GM18511 (cell line): ENCODE measurements around the gene SLC2A4RG.

ENCODE experiments used
- ATAC-seq: cut with Tn5 transposase; IDR thresholded peaks from one replicate; pipeline ENCODE4 v1.9.1; 2021; ENCODE audit warnings: mild to moderate bottlenecking, moderate library complexity; ENCODE audit not compliant: unreplicated experiment

SLC2A4RG gene

DNA sequence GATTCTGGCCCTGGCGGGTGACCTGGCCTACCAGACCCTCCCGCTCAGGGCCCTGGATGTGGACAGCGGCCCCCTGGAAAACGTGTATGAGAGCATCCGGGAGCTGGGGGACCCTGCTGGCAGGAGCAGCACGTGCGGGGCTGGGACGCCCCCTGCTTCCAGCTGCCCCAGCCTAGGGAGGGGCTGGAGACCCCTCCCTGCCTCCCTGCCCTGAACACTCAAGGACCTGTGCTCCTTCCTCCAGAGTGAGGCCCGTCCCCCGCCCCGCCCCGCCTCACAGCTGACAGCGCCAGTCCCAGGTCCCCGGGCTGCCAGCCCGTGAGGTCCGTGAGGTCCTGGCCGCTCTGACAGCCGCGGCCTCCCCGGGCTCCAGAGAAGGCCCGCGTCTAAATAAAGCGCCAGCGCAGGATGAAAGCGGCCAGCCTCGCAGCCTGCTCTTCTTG lies 868 bp upstream of the SLC2A4RG start:
- no peak for ATAC-seq

DNA sequence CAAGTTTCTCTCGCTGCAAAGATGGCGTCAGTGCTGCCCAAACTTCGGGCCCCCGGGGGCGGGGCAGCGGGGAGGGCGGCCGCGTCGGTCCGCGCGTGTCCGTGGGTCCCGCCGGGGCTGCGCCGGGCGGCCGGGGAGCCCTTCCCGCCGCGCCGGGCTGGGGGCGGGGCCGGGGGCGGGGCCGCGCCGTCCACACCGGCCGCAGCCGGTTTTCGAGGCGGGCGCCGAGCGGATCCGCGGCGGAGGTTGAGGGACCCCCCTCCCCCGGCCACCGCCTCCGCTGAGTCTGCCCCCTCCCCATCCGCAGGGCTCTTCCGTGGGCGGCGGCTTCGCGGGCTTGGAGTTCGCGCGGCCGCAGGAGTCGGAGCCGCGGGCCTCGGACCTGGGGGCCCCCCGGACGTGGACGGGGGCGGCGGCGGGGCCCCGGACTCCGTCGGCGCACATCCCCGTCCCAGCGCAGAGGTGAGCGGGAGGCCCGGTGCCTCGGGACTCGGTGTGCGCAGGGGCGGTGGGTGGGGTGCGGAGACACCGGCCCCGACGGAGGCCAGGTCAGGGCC lies 572 bp downstream of the SLC2A4RG start:
- peak; percentile 9 for ATAC-seq

DNA sequence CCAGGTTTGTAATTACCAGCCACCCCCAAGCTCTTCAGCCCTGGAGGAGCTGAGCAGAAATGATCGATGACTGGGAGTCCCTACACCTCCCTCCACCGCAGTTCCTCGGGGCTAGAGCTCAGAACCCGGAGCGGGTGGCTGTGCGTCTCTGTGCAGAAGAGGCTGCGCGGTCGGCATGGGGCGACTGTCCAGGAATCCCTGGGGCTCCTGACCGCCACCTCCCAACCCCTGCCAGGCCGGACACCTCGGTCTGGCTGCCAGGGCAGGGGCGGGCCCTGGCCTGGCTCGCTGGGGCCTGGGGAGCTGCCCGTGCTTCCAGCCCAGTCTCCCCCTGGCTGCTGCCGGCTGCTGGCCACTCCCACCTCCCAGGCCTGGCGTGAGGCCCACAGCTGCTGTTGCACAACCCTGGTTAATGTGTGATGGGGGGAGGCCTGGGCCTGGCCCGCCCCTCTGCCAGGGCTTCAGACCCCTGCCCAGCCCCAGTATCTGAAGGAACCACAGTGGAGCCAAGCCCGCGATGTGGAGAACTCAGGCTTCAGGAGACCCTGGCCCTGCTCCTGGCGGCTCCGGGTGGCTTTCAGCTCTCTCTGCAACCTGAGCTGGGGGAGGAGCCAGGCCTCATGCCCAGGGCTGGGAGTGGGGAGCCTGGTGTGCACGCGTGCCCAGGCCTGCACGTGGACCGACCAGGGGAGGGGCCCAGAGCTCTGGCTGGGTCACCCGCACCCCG lies 1.2 kb downstream of the SLC2A4RG start:
- no peak for ATAC-seq

DNA sequence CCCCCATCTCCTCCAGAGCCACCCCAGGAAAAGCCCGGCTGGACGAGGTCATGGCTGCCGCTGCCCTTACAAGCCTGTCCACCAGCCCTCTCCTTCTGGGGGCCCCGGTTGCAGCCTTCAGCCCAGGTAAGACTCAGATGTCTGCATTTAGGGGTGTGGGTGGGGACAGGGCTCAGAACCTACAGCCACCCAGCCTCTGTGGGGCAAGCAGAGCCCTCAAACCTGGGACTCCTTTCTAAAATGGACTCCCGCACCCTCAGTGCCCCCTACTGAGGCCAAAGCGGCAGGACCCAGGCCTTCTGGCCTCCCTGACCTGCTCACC lies 1.7 kb downstream of the SLC2A4RG start:
- no peak for ATAC-seq

DNA sequence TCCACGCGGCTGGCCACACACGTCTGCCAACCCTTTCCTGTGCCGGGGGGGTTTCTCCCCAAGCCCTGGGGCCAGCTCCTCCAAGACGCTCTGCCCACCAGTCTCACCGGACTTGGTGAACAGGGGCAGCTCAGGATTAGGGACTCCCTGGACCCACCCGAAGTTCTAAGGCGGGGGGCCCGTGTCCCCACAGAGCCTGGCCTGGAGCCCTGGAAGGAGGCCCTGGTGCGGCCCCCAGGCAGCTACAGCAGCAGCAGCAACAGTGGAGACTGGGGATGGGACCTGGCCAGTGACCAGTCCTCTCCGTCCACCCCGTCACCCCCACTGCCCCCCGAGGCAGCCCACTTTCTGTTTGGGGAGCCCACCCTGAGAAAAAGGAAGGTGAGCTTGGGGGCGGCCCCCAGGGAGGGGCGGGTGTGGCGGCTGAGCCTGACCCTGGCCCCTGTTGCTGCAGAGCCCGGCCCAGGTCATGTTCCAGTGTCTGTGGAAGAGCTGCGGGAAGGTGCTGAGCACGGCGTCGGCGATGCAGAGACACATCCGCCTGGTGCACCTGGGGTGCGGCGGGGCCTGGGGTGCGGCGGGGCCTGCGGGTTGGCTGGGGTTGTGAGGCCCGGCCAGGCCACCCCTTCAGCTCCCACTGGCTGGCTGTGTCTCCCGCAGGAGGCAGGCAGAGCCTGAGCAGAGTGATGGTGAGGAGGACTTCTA lies 2.3 kb downstream of the SLC2A4RG start:
- no peak for ATAC-seq

DNA sequence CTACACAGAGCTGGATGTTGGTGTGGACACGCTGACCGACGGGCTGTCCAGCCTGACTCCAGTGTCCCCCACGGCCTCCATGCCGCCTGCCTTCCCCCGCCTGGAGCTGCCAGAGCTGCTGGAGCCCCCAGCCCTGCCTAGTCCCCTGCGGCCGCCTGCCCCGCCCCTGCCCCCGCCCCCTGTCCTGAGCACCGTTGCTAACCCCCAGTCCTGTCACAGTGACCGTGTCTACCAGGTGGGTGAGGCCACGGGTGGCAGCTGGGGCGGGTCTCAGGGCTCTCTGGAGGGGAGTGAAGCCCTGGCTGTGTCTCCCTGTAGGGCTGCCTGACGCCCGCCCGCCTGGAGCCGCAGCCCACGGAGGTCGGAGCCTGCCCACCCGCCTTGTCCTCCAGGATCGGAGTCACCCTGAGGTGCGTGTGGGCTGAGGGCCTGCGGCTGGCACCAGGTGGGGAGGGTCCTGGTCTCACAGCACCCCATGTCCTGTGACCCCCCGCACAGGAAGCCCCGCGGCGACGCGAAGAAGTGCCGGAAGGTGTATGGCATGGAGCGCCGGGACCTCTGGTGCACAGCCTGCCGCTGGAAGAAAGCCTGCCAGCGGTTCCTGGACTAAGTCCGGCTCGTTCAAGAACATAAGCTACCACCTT lies 2.9 kb downstream of the SLC2A4RG start:
- ATAC-seq = no peak

DNA sequence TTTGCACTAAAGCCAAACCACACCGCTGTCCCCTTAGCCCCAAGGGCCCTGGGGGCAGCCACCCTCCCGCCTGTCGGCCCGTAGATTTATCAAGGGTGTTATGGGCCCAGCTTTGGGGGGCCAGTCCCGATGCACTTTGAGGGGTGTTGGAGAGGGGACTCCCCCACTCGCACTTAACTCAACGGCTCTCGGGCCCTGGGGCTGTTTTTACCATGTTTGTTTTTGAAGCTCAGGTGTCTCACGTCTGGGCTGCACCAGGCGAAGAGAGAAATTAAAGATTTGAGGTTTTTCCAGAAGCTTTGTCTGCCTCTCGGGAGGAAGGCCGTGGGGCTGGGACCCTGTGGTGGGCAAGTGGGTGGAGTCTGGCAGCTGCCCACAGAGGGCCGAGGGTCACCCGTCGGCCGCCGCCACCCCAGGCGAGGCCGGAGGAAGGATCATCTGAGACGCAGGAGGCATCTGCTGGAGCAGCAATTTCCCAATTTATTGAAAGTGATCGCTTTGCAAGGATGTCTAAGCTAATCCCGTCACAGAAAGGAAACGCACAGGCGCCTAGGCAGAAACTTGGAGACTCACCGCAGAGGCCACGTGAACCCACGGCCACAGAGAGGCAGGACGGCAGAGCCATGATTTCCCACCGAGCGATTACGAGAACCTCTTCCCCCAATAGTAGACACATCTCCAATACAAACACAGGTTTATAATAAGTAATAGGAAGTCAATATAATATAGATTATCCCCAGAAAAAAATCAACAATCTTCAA lies 3.8 kb downstream of the SLC2A4RG start:
- no peak for ATAC-seq

DNA sequence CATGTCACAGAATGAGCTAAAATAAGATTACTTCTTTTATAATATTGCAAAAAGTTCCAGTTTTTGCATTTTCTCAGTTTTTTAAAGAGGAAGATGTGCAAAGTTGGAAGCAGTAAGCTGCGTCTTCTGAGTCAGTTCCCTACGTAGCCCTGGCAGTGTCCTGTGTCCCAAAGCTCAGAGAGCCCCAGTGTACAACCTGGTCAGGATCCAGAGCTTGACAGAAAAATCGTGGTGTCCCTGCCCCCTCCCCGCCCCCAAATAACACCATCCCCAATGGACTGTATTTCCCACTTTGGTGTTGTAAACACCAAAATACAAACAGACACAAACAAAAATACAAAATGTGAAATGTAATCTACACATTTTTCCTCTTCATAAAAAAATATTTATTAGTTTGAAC lies 4.6 kb downstream of the SLC2A4RG start:
- no peak for ATAC-seq

DNA sequence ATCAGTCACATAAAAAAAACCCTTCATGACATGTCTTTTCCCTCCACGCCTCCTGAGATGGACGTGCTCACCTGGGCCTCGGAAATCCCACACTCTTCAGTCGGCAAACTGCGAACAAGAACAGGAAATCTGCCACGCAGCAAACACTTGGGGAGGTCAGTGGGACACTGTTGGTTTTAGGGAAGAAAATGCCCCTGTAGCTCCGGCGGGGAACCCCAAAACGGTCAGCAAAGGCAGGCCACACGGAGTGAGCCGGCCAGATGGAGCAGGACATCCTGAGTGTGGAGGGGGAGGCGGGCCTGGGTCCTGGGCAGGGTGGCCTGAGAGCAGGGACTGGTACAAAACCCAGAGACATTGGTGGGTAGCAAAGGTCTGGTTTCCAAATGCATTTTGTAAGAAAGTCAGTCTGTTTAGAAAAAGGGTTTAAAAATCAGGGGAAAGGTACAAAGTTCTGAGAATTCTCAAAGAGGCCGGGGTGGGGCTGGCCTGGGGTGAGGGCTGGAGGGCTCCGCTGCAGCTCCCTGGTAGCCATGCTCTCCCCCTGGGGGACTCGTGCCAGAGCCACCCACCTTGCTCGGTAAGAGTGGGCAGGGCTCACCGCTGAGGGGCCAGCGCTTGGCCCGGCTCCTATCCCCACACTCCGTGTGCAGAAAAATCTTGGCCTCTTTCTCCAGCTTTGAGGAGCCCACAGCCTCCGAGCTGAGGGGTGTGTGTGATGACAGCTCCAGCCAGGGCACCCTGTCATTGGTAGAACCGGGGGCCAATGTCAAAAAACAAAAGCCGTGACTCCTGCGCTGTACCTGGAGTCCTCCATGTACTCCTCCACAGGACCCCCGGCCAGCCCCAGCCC lies 5.2 kb downstream of the SLC2A4RG start:
- ATAC-seq = no peak

DNA sequence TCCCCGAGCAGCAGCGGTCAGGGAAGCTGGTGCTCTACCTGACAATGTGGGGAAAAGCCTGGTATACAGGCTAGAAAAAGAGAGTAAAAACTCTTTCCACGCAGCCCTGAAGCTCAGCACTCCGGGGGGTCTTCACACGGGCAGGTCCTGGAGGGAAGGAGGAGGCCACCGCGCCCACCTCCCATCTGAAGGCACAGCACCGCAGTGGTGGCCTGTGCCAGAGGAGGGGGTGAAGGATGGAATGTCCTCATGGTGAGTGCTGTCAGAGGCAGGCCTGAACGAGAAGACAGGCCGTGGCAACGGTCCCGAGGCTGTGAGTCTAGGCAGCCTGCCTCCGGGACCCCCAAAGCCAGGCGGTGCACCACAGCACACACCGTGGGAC lies 5.8 kb downstream of the SLC2A4RG start:
- no peak for ATAC-seq

DNA sequence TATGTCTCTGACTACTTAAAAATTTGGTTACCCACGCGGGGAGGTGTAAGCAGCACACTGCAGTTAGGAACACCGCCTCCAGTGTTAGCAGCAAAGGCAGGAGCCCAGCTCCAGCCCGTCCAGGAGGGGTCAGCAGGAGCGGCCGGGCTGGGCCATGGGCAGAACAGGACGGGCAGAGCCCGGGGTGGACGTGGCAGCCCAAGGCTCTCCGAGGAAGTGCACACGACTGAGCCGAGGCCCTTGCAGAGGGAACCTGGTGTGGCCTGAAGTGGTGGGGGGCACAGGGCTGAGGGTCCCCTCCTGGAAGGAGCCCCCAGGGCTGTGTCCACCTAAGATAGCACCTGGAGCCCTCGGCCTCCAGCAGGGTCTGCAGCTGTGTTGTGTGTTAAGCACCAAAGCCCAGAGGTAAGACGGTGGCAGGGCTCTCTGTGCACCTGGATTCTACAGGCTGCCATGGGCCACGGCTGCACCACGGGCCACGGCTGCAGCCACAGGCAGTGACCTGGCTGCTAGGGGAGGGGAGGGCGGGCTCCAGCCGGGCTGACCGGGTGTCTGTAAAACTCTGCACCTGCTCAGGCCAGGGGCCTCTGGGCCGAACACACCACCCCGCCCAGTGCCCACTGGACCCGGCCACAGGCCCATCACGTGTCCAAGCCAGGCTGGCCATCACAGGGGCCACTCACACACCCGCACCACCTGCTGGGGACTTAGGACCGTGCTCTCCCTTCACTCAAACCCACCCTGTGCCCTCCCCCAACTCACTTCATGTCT lies 6.6 kb downstream of the SLC2A4RG start:
- no peak for ATAC-seq

DNA sequence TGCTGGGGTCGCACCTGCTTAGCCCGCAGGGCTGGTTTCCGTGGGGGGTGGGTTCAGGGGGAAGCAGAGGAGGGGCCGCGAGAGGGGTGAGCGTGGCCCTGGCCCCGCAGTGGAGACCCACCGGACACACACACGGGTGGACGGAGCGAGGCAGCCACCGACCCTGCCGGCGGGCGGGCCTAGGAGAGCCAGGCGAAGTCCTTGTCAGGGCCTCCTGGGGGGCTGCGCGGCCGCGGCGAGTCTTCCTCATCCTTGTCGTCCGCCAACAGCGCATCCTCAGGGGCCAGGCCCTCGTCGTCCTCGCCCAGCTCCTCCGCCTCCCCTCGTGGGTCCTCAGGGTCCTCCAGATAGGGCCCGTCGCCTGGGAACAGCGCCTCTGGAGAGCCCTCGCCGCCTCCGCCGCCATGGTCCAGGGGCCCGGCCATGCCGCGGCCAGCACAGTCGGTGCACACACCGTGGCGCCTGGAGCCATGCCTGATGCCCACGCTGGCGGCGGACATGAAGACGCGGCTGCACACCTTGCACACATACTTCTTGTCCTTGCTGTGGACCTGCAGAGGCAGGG lies 7.3 kb downstream of the SLC2A4RG start:
- no peak for ATAC-seq

DNA sequence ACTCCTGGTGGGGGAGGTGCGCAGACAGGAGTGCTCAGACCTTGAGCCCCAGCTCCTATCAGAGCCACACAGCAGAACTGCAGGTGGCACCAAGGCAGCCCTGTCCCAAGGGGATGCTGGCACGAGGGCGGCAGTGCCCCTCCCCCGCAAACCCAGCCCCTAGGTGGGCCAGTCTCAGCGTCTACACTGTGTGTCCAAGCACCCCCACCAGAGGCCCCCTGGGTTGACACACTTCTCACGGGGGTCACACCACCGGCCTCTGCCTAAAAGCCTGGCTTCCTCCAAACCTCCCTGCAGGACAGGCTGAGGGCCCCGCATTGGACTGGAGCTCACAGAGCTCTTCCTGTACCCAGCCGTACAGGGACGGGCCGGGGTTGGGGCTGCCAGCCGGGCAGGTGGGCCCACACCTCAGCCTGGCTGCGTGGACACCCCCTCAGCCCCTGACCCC lies 8.1 kb downstream of the SLC2A4RG start:
- ATAC-seq = no peak

DNA sequence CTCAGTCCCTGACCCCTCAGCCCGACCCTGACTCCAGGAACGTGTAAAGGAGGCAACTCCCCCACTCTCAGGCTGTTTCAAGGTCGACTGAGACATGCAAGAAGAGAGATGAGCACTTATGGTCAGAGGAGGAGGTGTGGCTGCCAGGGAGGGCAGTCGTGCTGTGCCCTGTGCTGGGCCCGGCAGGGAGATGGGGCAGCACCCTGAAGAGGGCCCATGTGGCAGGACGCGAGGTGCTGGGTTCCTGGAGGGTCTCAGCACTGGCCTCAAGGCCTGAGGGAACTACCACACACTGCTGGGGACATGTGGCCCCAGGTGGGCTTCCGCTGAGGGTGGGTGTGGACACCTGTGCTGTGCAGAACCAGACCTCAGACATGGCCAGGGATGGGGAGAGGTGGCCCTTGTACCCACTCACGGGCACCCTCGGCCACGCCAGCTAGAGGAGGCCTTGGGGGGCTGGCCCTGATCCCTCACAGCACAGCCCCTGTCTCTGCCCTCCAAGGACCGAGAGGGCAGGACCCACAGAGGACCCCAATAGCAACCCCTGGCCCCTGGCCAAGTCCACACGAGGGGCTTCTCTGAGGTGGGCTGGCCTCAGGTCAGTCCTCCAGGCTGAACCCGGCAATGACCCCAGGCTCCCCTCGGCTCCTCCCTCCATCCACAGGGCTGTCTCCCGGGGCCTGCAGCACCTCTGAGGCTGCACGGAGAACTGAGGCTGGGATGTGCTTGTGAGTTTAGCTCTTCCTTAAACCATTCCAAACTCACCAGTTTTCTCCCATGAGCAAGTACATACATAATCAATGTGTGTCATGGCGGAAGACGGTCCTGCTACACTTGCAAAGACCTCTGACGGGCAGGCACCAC lies 8.7 kb downstream of the SLC2A4RG start:
- no peak for ATAC-seq

DNA sequence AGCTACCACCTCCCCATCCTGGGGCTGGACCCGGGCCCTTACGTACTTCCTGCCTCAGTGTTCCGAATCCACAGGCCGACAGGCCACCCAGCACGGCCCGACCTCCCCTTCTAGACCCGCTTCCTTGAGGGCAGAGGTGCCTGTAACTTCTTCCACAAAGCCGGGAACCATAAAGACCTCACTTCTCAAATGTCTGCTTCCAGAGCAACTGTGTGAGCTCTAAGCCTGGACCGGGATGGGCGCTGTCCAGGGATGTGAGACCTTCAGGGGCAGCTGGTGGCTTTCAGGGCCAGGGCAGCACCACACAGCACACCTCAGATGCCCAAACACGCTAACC lies 9.3 kb downstream of the SLC2A4RG start:
- no peak for ATAC-seq

DNA sequence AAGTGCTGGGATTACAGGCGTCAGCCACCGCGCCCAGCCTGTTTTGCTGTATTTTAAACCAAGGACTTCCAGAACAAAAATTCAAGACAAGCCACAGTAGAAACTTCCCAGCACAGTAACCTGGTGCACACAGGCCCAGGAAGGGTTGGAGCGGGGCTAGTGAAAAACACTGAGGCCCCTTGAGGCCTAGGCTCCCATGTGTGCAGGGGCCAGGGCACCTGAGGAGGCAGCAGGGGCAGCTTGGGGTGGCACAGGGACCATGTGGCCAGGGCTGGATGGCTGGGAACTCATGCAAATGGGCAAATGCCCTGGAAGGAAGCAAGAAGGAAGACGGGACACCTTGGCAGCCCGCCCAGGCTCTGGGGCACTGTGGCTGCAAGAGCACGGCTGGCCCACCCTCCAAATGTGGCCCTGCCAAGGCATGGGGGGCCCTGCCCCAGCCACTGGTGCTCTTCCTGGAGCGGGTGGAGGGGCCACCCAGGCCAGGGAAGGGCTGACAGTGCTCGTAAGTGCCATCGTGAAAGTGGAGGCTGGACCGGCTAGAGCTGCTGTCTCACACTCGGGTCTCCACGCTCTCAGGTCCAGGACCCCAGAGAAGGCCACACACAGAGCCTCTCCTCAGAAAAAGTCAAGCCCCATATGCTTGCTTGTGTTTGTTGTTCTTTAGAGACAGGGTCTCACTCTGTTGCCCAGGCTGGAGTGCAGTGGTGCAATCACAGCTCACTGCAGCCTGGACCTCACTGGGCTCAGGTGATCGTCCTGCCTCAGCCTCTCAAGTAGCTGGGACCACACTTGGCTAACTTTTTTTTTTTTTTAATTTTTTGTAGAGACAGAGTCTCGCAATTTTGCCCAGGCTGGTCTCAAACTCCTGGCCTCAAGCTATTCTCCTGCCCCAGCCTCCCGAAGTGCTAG lies 10.3 kb downstream of the SLC2A4RG start:
- no peak for ATAC-seq

DNA sequence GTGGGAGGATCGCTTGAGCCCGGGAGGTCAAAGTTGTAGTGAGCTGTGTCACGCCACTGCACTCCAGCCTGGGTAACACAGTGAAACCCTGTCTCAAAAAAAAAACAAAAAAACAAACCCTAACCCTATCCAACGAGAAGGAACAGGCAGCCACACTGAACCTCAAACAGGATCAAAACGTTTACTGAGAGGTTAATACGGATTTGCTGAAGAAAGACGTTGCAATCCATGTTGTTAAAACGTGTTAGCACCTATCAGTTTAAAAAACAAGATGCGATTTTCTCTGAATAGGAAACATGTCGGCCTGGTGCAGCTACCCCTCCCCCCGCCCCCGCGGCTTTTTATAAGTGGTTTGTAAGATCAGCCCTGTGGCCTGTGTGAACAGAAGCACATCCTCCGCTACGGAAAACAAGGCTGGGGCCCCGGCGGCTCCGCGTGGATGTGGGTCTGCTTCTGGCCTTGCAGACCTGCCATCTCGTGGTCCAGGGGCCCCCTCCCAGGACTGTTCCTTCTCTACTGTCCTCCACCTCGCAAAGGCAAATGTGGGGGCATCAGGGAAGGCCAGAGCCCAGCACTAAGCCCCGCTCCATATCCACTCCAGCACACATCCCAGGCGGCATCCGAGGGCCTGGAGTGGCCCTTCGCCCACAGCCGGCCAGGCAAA lies 11.4 kb downstream of the SLC2A4RG start:
- no peak for ATAC-seq
